H1 (cell line): ENCODE results near the gene CEL. TPM values are rescaled to one million over a fixed set of nuclear protein-coding genes. Genes with fewer than 3 reads are reported as not detected.

Source experiments
- CTCF ChIA-PET: fragments of 300-600 bp; sonication (Branson Sonifier 250); formaldehyde crosslinking; loops from one replicate; lab custom pipeline; 2021; ENCODE audit not compliant: partially characterized antibody; lab: Charles Lee
- POLR2A ChIA-PET: fragments of 300-600 bp; sonication (Branson Sonifier 250); formaldehyde crosslinking; loops from one replicate; lab custom pipeline; 2021; ENCODE audit warnings: inconsistent platforms; ENCODE audit not compliant: partially characterized antibody; lab: Charles Lee
- DNase-seq, 2 experiments: peaks; one replicate each; pipeline versions ENCODE4 v3.0.0 to v3.0.0-alpha.2; 2010 to 2022; ENCODE audit warnings: low spot score in 2 of 2, low read depth in 1 of 2, mixed read lengths in 1 of 2
- FAIRE-seq: peaks from 2 replicates; lab custom pipeline; 2011; peaks lifted over from hg19 to GRCh38; lab: Jason Lieb, UNC
- H2AFZ ChIP-seq: 2 replicates; pipeline ENCODE4 v1.8.1; 2012; ENCODE audit warnings: low read length, inconsistent platforms
- H2AK5ac ChIP-seq: 2 replicates; pipeline ENCODE4 v1.6.1; 2013; ENCODE audit warnings: low read depth, low read length
- H2BK120ac ChIP-seq: replicated peaks from 2 replicates; pipeline ENCODE3; 2013; ENCODE audit warnings: low read depth, low read length, inconsistent platforms
- H2BK12ac ChIP-seq: 2 replicates; pipeline ENCODE4 v1.6.1; 2013; ENCODE audit warnings: low read depth, low read length
- H2BK15ac ChIP-seq: 2 replicates; pipeline ENCODE4 v1.6.1; 2013; ENCODE audit warnings: low read length
- H2BK20ac ChIP-seq: 2 replicates; pipeline ENCODE4 v1.6.1; 2013; ENCODE audit warnings: low read length
- H2BK5ac ChIP-seq: 2 replicates; pipeline ENCODE4 v1.6.1; 2013; ENCODE audit warnings: low read depth, low read length
- H3K14ac ChIP-seq: 2 replicates; pipeline ENCODE4 v1.6.1; 2013; ENCODE audit warnings: inconsistent platforms; ENCODE audit not compliant: insufficient read length
- H3K18ac ChIP-seq: 2 replicates; pipeline ENCODE4 v1.6.1; 2013; ENCODE audit warnings: low read length; ENCODE audit errors: extremely low read depth
- H3K23ac ChIP-seq: 2 replicates; pipeline ENCODE4 v1.6.1; 2013; ENCODE audit warnings: inconsistent platforms; ENCODE audit not compliant: insufficient read length
- H3K23me2 ChIP-seq: 2 replicates; pipeline ENCODE4 v1.6.1; 2013; ENCODE audit warnings: low read depth, low read length
- H3K27ac ChIP-seq: 2 replicates; pipeline ENCODE4 v1.6.1; 2011; ENCODE audit warnings: low read depth, low read length, inconsistent platforms
- H3K27me3 ChIP-seq, 4 experiments: replicated peaks in 1 of 4; 1 replicate in 1 of 4; 2 replicates in 3 of 4; pipeline versions ENCODE4 v1.6.1 to v1.8.1; 2011 to 2013; ENCODE audit warnings: low read length in 3 of 4, mild to moderate bottlenecking in 3 of 4, inconsistent platforms in 2 of 4, mixed read lengths in 2 of 4, moderate library complexity in 1 of 4; ENCODE audit not compliant: control insufficient read depth in 3 of 4, insufficient read depth in 3 of 4; ENCODE audit errors: extremely low read depth in 1 of 4
- H3K36me3 ChIP-seq, 4 experiments: 2 replicates each; pipeline versions ENCODE4 v1.6.1 to v1.8.1; 2011 to 2013; ENCODE audit warnings: mild to moderate bottlenecking in 4 of 4, low read length in 3 of 4, moderate library complexity in 2 of 4, control low read depth in 1 of 4, inconsistent platforms in 1 of 4; ENCODE audit not compliant: insufficient read depth in 4 of 4, control insufficient read depth in 2 of 4
- H3K4ac ChIP-seq: replicated peaks from 2 replicates; pipeline ENCODE3; 2013; ENCODE audit warnings: low read length, low read depth, mixed read lengths, inconsistent platforms; ENCODE audit not compliant: insufficient read length
- H3K4me1 ChIP-seq, 4 experiments: replicated peaks in 1 of 4; 1 replicate in 1 of 4; 2 replicates in 3 of 4; pipeline versions ENCODE4 v1.6.1 to v1.8.1; 2011 to 2013; ENCODE audit warnings: low read length in 3 of 4, inconsistent platforms in 2 of 4, mixed read lengths in 1 of 4; ENCODE audit not compliant: insufficient read depth in 4 of 4, control insufficient read depth in 3 of 4
- H3K4me2 ChIP-seq, 2 experiments: 2 replicates each; pipeline versions ENCODE4 v1.6.1 to v1.8.1; 2011 to 2013; ENCODE audit warnings: low read depth in 2 of 2, low read length in 2 of 2, control low read depth in 1 of 2, inconsistent platforms in 1 of 2, mild to moderate bottlenecking in 1 of 2; ENCODE audit not compliant: insufficient read depth in 1 of 2
- H3K4me3 ChIP-seq, 4 experiments: fragments of 200-600, 300-600 bp in 1 of 4; sonication (generic), shearing (Covaris generic), sonication (Bioruptor Twin) in 1 of 4; 2 replicates each; pipeline versions ENCODE4 v1.5.1 to v1.8.1; 2011 to 2016; ENCODE audit warnings: low read length in 4 of 4, low read depth in 3 of 4, control low read depth in 2 of 4, inconsistent platforms in 2 of 4, mild to moderate bottlenecking in 2 of 4, mixed read lengths in 1 of 4, moderate library complexity in 1 of 4; ENCODE audit not compliant: insufficient read depth in 2 of 4; ENCODE audit errors: extremely low read depth in 1 of 4
- H3K56ac ChIP-seq: replicated peaks from 2 replicates; pipeline ENCODE3; 2013; ENCODE audit warnings: low read depth, mild to moderate bottlenecking, mixed read lengths, low read length, inconsistent platforms; ENCODE audit not compliant: insufficient read length
- H3K79me1 ChIP-seq: 2 replicates; pipeline ENCODE4 v1.6.1; 2013; ENCODE audit warnings: low read depth, low read length, control low read depth
- H3K79me2 ChIP-seq, 2 experiments: 2 replicates each; pipeline versions ENCODE4 v1.6.1 to v1.8.1; 2012 to 2013; ENCODE audit warnings: low read length in 2 of 2, mild to moderate bottlenecking in 2 of 2, inconsistent platforms in 1 of 2; ENCODE audit not compliant: insufficient read depth in 2 of 2, control insufficient read depth in 1 of 2
- H3K9ac ChIP-seq, 4 experiments: replicated peaks in 1 of 4; 1 replicate in 1 of 4; 2 replicates in 3 of 4; pipeline versions ENCODE4 v1.6.1 to v1.8.1; 2011 to 2013; ENCODE audit warnings: low read depth in 3 of 4, low read length in 3 of 4, control low read depth in 2 of 4, mild to moderate bottlenecking in 2 of 4, moderate library complexity in 2 of 4, inconsistent platforms in 1 of 4; ENCODE audit errors: extremely low read depth in 1 of 4
- H3K9me3 ChIP-seq, 2 experiments: 2 replicates each; pipeline versions ENCODE4 v1.6.1 to v1.8.1; 2012 to 2013; ENCODE audit warnings: mild to moderate bottlenecking in 2 of 2, moderate library complexity in 2 of 2, control low read depth in 1 of 2, inconsistent platforms in 1 of 2, low read depth in 1 of 2, low read length in 1 of 2, mixed read lengths in 1 of 2; ENCODE audit not compliant: insufficient read depth in 2 of 2
- H4K20me1 ChIP-seq, 2 experiments: replicated peaks in 1 of 2; 2 replicates each; pipeline versions ENCODE3 to v1.8.1; 2011 to 2013; ENCODE audit warnings: inconsistent platforms in 2 of 2, low read length in 2 of 2, mild to moderate bottlenecking in 1 of 2; ENCODE audit not compliant: insufficient read depth in 2 of 2, control insufficient read depth in 1 of 2
- H4K5ac ChIP-seq: 2 replicates; pipeline ENCODE4 v1.6.1; 2013; ENCODE audit warnings: low read length, low read depth, mixed read lengths, inconsistent platforms; ENCODE audit not compliant: insufficient read length
- H4K8ac ChIP-seq: 2 replicates; pipeline ENCODE4 v1.8.0; 2013; ENCODE audit warnings: mild to moderate bottlenecking, moderate library complexity, low read length, inconsistent platforms; ENCODE audit not compliant: insufficient read depth; ENCODE audit errors: extremely low read depth
- H4K91ac ChIP-seq: replicated peaks from 2 replicates; pipeline ENCODE3; 2013; ENCODE audit warnings: low read length, mixed read lengths, inconsistent platforms; ENCODE audit not compliant: insufficient read length
- ATF2 ChIP-seq: IDR thresholded peaks from 2 replicates; pipeline ENCODE4 v1.6.1; 2012; ENCODE audit warnings: low read length, inconsistent platforms
- BACH1 ChIP-seq: IDR thresholded peaks from 2 replicates; pipeline ENCODE4 v1.6.1; 2012; ENCODE audit warnings: low read length, improper control_type of control experiment
- BCL11A ChIP-seq, 2 experiments: IDR thresholded peaks; one replicate each; pipeline ENCODE4 v1.6.1; 2011; ENCODE audit warnings: low read depth in 2 of 2, low read length in 2 of 2, mild to moderate bottlenecking in 2 of 2
- EZH2 ChIP-seq: fragments of 200-600 bp; sonication (generic); IDR thresholded peaks from 2 replicates; pipeline ENCODE4 v1.7.1; 2012; ENCODE audit warnings: low read depth, mild to moderate bottlenecking, moderate library complexity, low read length, inconsistent platforms; ENCODE audit not compliant: severe bottlenecking
- MAX ChIP-seq: IDR thresholded peaks from 2 replicates; pipeline ENCODE4 v1.6.1; 2012; ENCODE audit warnings: inconsistent platforms
- PHF8 ChIP-seq: fragments of 200-600 bp; sonication (generic); conservative IDR thresholded peaks from 2 replicates; pipeline ENCODE4 v1.7.1; 2012; ENCODE audit warnings: low read depth, mild to moderate bottlenecking, inconsistent platforms, low read length, moderate library complexity
- POLR2A ChIP-seq, 2 experiments: IDR thresholded peaks; 1 replicate in 1 of 2; 2 replicates in 1 of 2; pipeline ENCODE4 v1.6.1; 2011; ENCODE audit warnings: low read depth in 2 of 2, low read length in 2 of 2, mild to moderate bottlenecking in 2 of 2; ENCODE audit errors: control extremely low read depth in 1 of 2
- SIN3A ChIP-seq, 2 experiments: IDR thresholded peaks in 1 of 2; conservative IDR thresholded peaks in 1 of 2; 2 replicates each; pipeline ENCODE4 v1.6.1; 2011 to 2012; ENCODE audit warnings: low read length in 2 of 2, improper control_type of control experiment in 1 of 2, low read depth in 1 of 2, mild to moderate bottlenecking in 1 of 2
- SIRT6 ChIP-seq: IDR thresholded peaks from one replicate; pipeline ENCODE4 v1.7.1; 2012; ENCODE audit warnings: low read length, inconsistent platforms
- SIX5 ChIP-seq: IDR thresholded peaks from 2 replicates; pipeline ENCODE4 v1.6.1; 2011; ENCODE audit warnings: mild to moderate bottlenecking, low read depth, low read length
- WGBS, 2 experiments: shearing (Covaris generic) in 1 of 2; methylation state at CpG; one replicate each; pipeline versions ENCODE4 v1.1.6 to v1.1.7; 2013 to 2015; ENCODE audit warnings: low lambda C conversion rate in 2 of 2, mixed read lengths in 2 of 2, inconsistent platforms in 1 of 2, low coverage in 1 of 2, missing lambda C conversion rate in 1 of 2; ENCODE audit not compliant: insufficient replicate concordance in 2 of 2, insufficient coverage in 1 of 2, insufficient read length in 1 of 2; ENCODE audit errors: extremely low coverage in 1 of 2, missing lambda C conversion rate in 1 of 2; 5-methylcytosine and 5-hydroxymethylcytosine counted together
- polyA plus RNA-seq, 7 experiments: library from polyadenylated mRNA; depleted of rRNA in 3 of 7; stranded (reverse) in 5 of 7; unstranded in 2 of 7; fragments of >200 nt in 5 of 7; fragments of 200-250 nt in 2 of 7; gene quantifications; 1 replicate in 5 of 7; 2 replicates in 1 of 7; 4 replicates in 1 of 7; pipeline versions ENCODE4 v1.2.1 to v1.2.3, GENCODE V29; 2011 to 2013; ENCODE audit warnings: missing spikeins in 2 of 7, mixed read lengths in 2 of 7
- total RNA-seq: library from RNA; stranded (reverse); fragmentation: NEBNext Ultra II Directional; extraction: Animal tissue kit (Norgen Biotek cat#: 25700); gene quantifications from 2 replicates; pipeline ENCODE4 v1.2.1, GENCODE V29; 2021

Gene CEL
- total and polyA plus RNA-seq, 2 of the 8 experiments (the other 6 are each of a cell fraction or from before 2014, with no cell fraction given) = 1.8 to 3.4 TPM

- H3K79me1 ChIP-seq = no peaks in the 10 kb centered on the region
- H3K79me2 ChIP-seq = no peaks in the 10 kb centered on the region
- no peak overlapping the region for H3K14ac ChIP-seq
- H3K4ac ChIP-seq = no peak overlapping the region
- FAIRE-seq (no peak), DNase-seq (peak in 1 of 2 experiments; percentile 67)
- H3K36me3 ChIP-seq = no peaks in the 10 kb centered on the region
- peaks cover 13% of the 10 kb centered on the region; the same call in 1 of the 2 replicates for H3K23me2 ChIP-seq
- H4K5ac ChIP-seq = no peak overlapping the region
- no peak overlapping the region for H2BK15ac ChIP-seq
- H4K91ac ChIP-seq = no peak overlapping the region
- no peak overlapping the region for H2BK5ac ChIP-seq
- peak overlapping the region; percentile 51 to 79 (median 56) for H3K4me3 ChIP-seq
- no peak overlapping the region for H3K56ac ChIP-seq
- peak overlapping the region; percentile 76 to 94 for H3K4me2 ChIP-seq
- H2AFZ ChIP-seq = no peak overlapping the region; the same call in 1 of the 2 replicates
- peak overlapping the region; percentile 4 to 79 (median 48) for H3K9ac ChIP-seq
- H3K23ac ChIP-seq = no peak overlapping the region
- H2BK20ac ChIP-seq = no peak overlapping the region
- peak overlapping the region; percentile 88 for H4K8ac ChIP-seq
- H3K9me3 ChIP-seq = no peaks in the 10 kb centered on the region
- CTCF ChIA-PET = interaction anchor here (0.6 to 8.6 kb wide), 5 partner anchors 13 to 74 kb away, joined by 3 to 56 read pairs (median 4); no protein-coding TSS in a partner anchor
- no peak overlapping the region for H2AK5ac ChIP-seq
- H2BK120ac ChIP-seq = no peak overlapping the region
- peak overlapping the region; percentile 48; the same call in 1 of the 2 replicates for H3K18ac ChIP-seq
- H3K4me1 ChIP-seq = peaks cover 0 to 17% (median 7%) of the 10 kb centered on the region in 4 experiments; a peak in 6 of 7 replicates
- H3K27ac ChIP-seq = no peak overlapping the region
- POLR2A ChIA-PET = interaction anchor here (3.4 kb wide), 1 partner anchor 28 kb away, joined by 13 read pairs; no protein-coding TSS in a partner anchor
- peaks cover 35 to 44% of the 10 kb centered on the region in 2 experiments for H4K20me1 ChIP-seq
- H3K27me3 ChIP-seq = peaks cover 0 to 48% (median 33%) of the 10 kb centered on the region in 4 experiments; a peak in 5 of 7 replicates
- no peak overlapping the region for H2BK12ac ChIP-seq
- WGBS, 2 experiments = 8% methylated on average over 41 of the region's 66 CpGs; no CpG with 5 or more reads in 1 of the 2 experiments
- TF ChIP-seq SIRT6 (no peak), SIN3A (conservative IDR thresholded peaks at IDR 0.05 in 1 of 2, IDR thresholded peaks at IDR 0.05 in 1 of 2; ENCODE audit: low read depth in 1 of 2, low read length in 2 of 2) (no peak), MAX (no peak), EZH2 (no peak), PHF8 (0 out of 2 replicates have a peak, but pooled peaks have one; percentile 28), POLR2A (IDR thresholded peaks at IDR 0.05; ENCODE audit: control extremely low read depth in 1 of 2, low read depth in 2 of 2, low read length in 2 of 2) (no peak), ATF2 (no peak), BACH1 (no peak), BCL11A (IDR thresholded peaks at IDR 0.05; ENCODE audit: low read depth in 2 of 2, low read length in 2 of 2) (no peak), SIX5 (no peak)
Observed at GRCh38 chr9:133120501-133121197, 58.9 kb downstream of the CEL start.
